ENCODE measurements around the gene MARCHF4. TPM values are rescaled to one million over a fixed set of nuclear protein-coding genes. Genes with fewer than 3 reads are reported as not detected.

MARCHF4 gene
- total RNA-seq, 1 donor from 2014 or later, result not detected

Other genes starting within 250 kb of the MARCHF4 start
- 27.3 and 27.9 TPM in 2 replicates for gene SMARCAL1, start 40.0 kb upstream of the MARCHF4 start, total RNA-seq
- gene RPL37A, start 126.4 kb upstream of the MARCHF4 start, total RNA-seq, result 2,258 and 2,310 TPM in 2 replicates